Spleen (tissue), 11 donors: ENCODE results near the gene LRP1B. TPM values are rescaled to one million over a fixed set of nuclear protein-coding genes. Genes with fewer than 3 reads are reported as not detected.

Experiments used
- DNase-seq: peaks from one replicate; pipeline ENCODE4 v3.0.0-alpha.2; 2020
- H3K27ac ChIP-seq, 8 donors: fragments of 200-600 bp; sonication (generic) in 7 of 8; 1 replicate in 4 of 8; 2 replicates in 4 of 8; pipeline versions ENCODE4 v1.5.0 to v1.8.0; 2016 to 2021; ENCODE audit warnings: inconsistent platforms in 4 of 8, mild to moderate bottlenecking in 4 of 8, moderate library complexity in 1 of 8
- H3K27me3 ChIP-seq, 7 donors: fragments of 200-600 bp; sonication (generic) in 6 of 7; replicated peaks in 1 of 7; 1 replicate in 4 of 7; 2 replicates in 3 of 7; pipeline versions ENCODE4 v1.5.0 to v1.8.0; 2016 to 2021; ENCODE audit warnings: inconsistent platforms in 3 of 7, mild to moderate bottlenecking in 1 of 7
- H3K36me3 ChIP-seq, 6 donors: fragments of 200-600 bp; sonication (generic) in 5 of 6; 1 replicate in 4 of 6; 2 replicates in 2 of 6; pipeline versions ENCODE4 v1.5.0 to v1.8.0; 2016 to 2021; ENCODE audit warnings: inconsistent platforms in 2 of 6
- H3K4me1 ChIP-seq, 6 donors: fragments of 200-600 bp; sonication (generic) in 5 of 6; 1 replicate in 3 of 6; 2 replicates in 3 of 6; pipeline versions ENCODE4 v1.5.0 to v1.8.0; 2016 to 2021; ENCODE audit warnings: inconsistent platforms in 3 of 6
- H3K4me3 ChIP-seq, 8 donors: fragments of 200-600 bp; sonication (generic) in 7 of 8; 1 replicate in 4 of 8; 2 replicates in 4 of 8; pipeline versions ENCODE4 v1.5.0 to v1.8.0; 2016 to 2021; ENCODE audit warnings: inconsistent platforms in 4 of 8, mild to moderate bottlenecking in 4 of 8, moderate library complexity in 2 of 8
- H3K9me3 ChIP-seq, 8 donors: fragments of 200-600 bp; sonication (generic) in 7 of 8; 1 replicate in 4 of 8; 2 replicates in 4 of 8; pipeline versions ENCODE4 v1.5.0 to v1.8.0; 2016 to 2021; ENCODE audit warnings: inconsistent platforms in 4 of 8
- POLR2A ChIP-seq, 3 donors: fragments of 450-650 bp; IDR thresholded peaks; one replicate each; pipeline ENCODE4 v1.5.1; 2017; ENCODE audit warnings: antibody characterized with exemption in 3 of 3, mild to moderate bottlenecking in 1 of 3
- POLR2AphosphoS5 ChIP-seq, 3 donors: sonication (generic); formaldehyde crosslinking; IDR thresholded peaks; one replicate each; pipeline ENCODE4 v1.5.1; 2017; ENCODE audit warnings: antibody characterized with exemption in 3 of 3
- WGBS, 5 donors: extraction: QIAGEN DNeasy Blood & Tissue Kit in 3 of 5; methylation state at CpG; one replicate each; pipeline versions ENCODE4 v1.1.5 to v1.1.7; 2013 to 2018; 5-methylcytosine and 5-hydroxymethylcytosine counted together
- intact Hi-C: fragments of 100-400 bp; cut with DNase I; formaldehyde crosslinking; loops from one replicate; pipeline ENCODE4 v1.15.0; 2023; ENCODE audit warnings: low total_unique reads
- polyA plus RNA-seq, 3 donors: library from polyadenylated mRNA; stranded (reverse); fragments of 200-250 nt; gene quantifications; one replicate each; pipeline ENCODE4 v1.2.1, GENCODE V29; 2013
- total RNA-seq, 7 donors: library from RNA; depleted of rRNA in 3 of 7; stranded (reverse); fragments of >200 nt in 3 of 7; fragmentation: NEBNext Ultra II Directional in 4 of 7; extraction: Animal tissue kit (Norgen Biotek cat#: 25700) in 4 of 7; gene quantifications; one replicate each; pipeline versions ENCODE4 v1.1.0 to v1.2.1, GENCODE V29; 2016 to 2021
- TF ChIP-seq, protein P1 (sequence below), 11 experiments: fragments of 200-600 bp in 7 of 11; fragments of 450-650 bp in 4 of 11; sonication (generic) in 4 of 11; IDR thresholded peaks in 8 of 11; conservative IDR thresholded peaks in 3 of 11; 1 replicate in 7 of 11; 2 replicates in 4 of 11; pipeline versions ENCODE4 v1.4.0 to v1.8.0; 2016 to 2021; ENCODE audit warnings: antibody characterized with exemption in 11 of 11, inconsistent platforms in 4 of 11, mild to moderate bottlenecking in 1 of 11
- donor health status: healthy with polysubstance abuse.
- donor health status: DM: no; HTN: no; CAD: no; lungs with moderate emphysema.
- donor health status: DM: no; HTN: no; CAD: no.
- donor health status: Bipolar disorder and iron deficiency.
- donor health status: healthy.
- donor health status: DM: no; HTN: no; CAD: no.
- donor health status: DM: yes; HTN: yes; CAD: no.

LRP1B gene
- total and polyA plus RNA-seq, 10 donors: 0.02 to 0.85 (median 0.08) TPM; not detected in 2

DNA sequence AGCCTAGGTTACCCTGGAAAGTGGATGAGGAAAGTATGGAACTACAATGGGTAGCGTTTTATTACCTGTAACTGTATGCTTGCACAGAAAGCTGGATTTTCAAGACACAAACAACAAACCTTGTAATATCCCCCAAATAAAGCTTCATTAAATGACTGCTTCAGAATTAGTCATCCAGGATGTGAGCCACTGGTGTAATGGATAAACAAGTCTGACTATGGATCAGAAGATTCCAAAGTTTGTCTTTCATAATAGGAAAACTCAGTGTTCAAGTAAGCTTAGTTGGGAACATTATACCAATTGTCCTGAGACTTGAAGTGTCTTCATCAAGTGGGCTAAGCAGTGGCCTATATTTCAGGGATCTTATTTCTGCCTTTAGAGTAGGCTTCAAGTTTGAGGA, 518.8 kb downstream of the LRP1B start:
- H3K27me3 ChIP-seq: no peaks in the 10 kb centered on the region

DNA sequence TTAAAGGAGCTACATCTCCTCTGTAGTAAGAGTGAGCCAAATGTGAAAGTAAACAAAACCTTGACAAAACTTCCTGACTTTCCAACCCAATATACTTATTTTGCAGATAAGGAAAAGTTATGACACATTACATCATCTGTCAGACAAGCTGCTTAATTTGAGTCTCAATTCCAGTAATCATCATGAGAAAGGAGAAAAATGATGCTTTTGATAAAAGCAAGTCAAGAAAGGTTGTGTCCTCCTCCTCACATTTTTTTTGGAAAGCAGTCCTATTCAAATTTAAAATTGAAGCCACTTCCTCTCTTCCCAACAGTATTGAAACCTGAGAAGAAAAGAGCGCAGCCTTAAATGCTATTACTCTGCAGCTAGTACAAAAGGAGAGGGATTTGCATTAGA, 519.6 kb downstream of the LRP1B start:
- no peak overlapping the region for H3K27ac ChIP-seq
- no peaks in the 10 kb centered on the region for H3K36me3 ChIP-seq
- peaks cover 0 to 10% (median 0%) of the 10 kb centered on the region in 6 donors for H3K4me1 ChIP-seq
- 42 to 63% (median 62%) methylated on average over 1 of the region's 1 CpG for WGBS, 5 donors
- TF ChIP-seq POLR2AphosphoS5 (IDR thresholded peaks at IDR 0.05) (no peak), POLR2A (IDR thresholded peaks at IDR 0.05) (no peak)
- TF ChIP-seq, protein P1, sequence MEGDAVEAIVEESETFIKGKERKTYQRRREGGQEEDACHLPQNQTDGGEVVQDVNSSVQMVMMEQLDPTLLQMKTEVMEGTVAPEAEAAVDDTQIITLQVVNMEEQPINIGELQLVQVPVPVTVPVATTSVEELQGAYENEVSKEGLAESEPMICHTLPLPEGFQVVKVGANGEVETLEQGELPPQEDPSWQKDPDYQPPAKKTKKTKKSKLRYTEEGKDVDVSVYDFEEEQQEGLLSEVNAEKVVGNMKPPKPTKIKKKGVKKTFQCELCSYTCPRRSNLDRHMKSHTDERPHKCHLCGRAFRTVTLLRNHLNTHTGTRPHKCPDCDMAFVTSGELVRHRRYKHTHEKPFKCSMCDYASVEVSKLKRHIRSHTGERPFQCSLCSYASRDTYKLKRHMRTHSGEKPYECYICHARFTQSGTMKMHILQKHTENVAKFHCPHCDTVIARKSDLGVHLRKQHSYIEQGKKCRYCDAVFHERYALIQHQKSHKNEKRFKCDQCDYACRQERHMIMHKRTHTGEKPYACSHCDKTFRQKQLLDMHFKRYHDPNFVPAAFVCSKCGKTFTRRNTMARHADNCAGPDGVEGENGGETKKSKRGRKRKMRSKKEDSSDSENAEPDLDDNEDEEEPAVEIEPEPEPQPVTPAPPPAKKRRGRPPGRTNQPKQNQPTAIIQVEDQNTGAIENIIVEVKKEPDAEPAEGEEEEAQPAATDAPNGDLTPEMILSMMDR (IDR thresholded peaks at IDR 0.05 in 8 of 11, conservative IDR thresholded peaks at IDR 0.05 in 3 of 11): no peak
- intact Hi-C loops: no loop called here
- no peaks in the 10 kb centered on the region for H3K9me3 ChIP-seq
- H3K4me3 ChIP-seq: peak overlapping the region in 1 of 8 donors; percentile 14
- H3K27me3 ChIP-seq: no peaks in the 10 kb centered on the region
- no peak for DNase-seq

More for the DNA sequence above, 518.8 kb downstream of the LRP1B start:
- Histone ChIP-seq H3K9me3 (no peaks in the 10 kb centered on the region), H3K36me3 (no peaks in the 10 kb centered on the region), H3K4me3 (no peak overlapping the region), H3K27ac (no peak overlapping the region), H3K4me1 (peaks cover 0 to 10% (median 0%) of the 10 kb centered on the region in 6 donors)
- DNase-seq: no peak
- intact Hi-C loops: no loop called here
- TF ChIP-seq POLR2A (IDR thresholded peaks at IDR 0.05): no peak
- no peak for TF ChIP-seq POLR2AphosphoS5 (IDR thresholded peaks at IDR 0.05)
- TF ChIP-seq, protein P1 (IDR thresholded peaks at IDR 0.05 in 8 of 11, conservative IDR thresholded peaks at IDR 0.05 in 3 of 11): no peak
- 86 to 98% (median 88%) methylated on average over 1 of the region's 1 CpG for WGBS, 5 donors

DNA sequence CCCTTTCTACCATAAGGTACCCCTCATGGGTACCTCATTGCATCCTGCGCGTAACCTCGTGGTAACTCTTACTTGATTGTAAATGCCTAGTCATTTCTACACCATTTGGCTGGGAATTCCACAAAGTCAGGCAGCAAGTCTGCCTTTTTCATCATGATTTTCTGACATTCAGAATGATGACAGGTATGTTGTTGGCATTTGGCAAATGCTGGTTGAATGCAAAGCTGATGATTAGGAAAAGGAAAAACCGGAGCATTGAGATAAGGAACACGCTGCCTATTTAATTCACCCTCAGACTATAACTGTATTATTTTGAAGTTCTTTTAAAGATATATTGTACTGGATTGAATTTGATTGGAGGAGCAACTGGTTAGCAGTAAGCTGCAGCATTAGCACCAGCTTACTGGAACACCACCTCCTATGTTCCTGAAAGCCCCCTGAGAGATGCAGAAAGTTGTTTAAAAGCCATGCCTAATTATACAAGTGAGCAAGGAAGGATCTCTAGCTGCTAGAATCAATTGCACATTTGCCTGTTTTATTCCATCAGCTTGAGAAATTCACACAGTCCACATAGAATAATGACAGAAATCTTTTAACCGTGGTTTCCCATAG, 520.1 kb downstream of the LRP1B start:
- 47 to 67% (median 53%) methylated on average over 6 of the region's 6 CpGs for WGBS, 5 donors

DNA sequence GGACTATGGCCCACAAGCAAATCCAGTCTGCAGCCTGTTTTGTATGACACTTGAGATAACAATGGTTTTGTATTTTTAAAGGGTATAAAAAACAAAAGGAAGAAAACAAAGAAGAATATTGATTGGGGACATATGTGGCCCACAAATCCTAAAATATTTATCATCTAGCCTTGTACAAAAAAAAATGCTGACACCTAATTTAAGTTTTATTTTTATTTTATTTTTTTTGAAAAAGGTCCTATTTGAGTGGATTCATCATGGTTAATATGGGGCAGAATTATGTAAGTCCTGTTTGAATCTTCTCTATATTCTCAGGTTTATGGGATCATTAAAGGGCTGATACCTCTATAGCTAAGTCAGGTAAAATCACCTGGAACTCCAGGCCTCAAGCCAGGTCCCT, 525.7 kb downstream of the LRP1B start:
- Histone ChIP-seq H3K4me3 (no peak overlapping the region), H3K9me3 (peaks cover 0 to 4% (median 0%) of the 10 kb centered on the region in 8 donors), H3K4me1 (no peaks in the 10 kb centered on the region), H3K36me3 (no peaks in the 10 kb centered on the region), H3K27ac (no peak overlapping the region), H3K27me3 (no peaks in the 10 kb centered on the region)
- TF ChIP-seq, protein P1 (IDR thresholded peaks at IDR 0.05 in 8 of 11, conservative IDR thresholded peaks at IDR 0.05 in 3 of 11): no peak
- TF ChIP-seq POLR2AphosphoS5 (IDR thresholded peaks at IDR 0.05) (no peak), POLR2A (IDR thresholded peaks at IDR 0.05) (no peak)
- intact Hi-C loops: no loop called here
- no peak for DNase-seq

More for the DNA sequence above, 520.1 kb downstream of the LRP1B start:
- H3K27ac ChIP-seq: no peak overlapping the region
- H3K9me3 ChIP-seq: no peaks in the 10 kb centered on the region
- intact Hi-C loops: no loop called here
- TF ChIP-seq POLR2AphosphoS5 (IDR thresholded peaks at IDR 0.05): no peak
- TF ChIP-seq, protein P1 (IDR thresholded peaks at IDR 0.05 in 8 of 11, conservative IDR thresholded peaks at IDR 0.05 in 3 of 11): no peak
- TF ChIP-seq POLR2A (IDR thresholded peaks at IDR 0.05): no peak
- H3K36me3 ChIP-seq: no peaks in the 10 kb centered on the region
- DNase-seq: no peak
- H3K27me3 ChIP-seq: no peaks in the 10 kb centered on the region
- H3K4me1 ChIP-seq: peaks cover 0 to 10% (median 0%) of the 10 kb centered on the region in 6 donors
- H3K4me3 ChIP-seq: peak overlapping the region in 1 of 8 donors; percentile 14
